ENCODE measurements around the gene CDC14A.
A peak's percentile ranks its signal among the peaks of the same experiment; 100 is the strongest.

Gene CDC14A

GRCh38 chr1:100448366-100448765 is 96.1 kb downstream of the CDC14A start:
- no peak for DNase-seq (ENCODE audit: low read depth)

- no peak for DNase-seq (ENCODE audit: low read depth)
Observed at GRCh38 chr1:100449477-100449876, 97.2 kb downstream of the CDC14A start.

GRCh38 chr1:100452641-100453040 is 100.3 kb downstream of the CDC14A start:
- DNase-seq (ENCODE audit: low read depth) = no peak

GRCh38 chr1:100455478-100456072 is 103.3 kb downstream of the CDC14A start:
- no peak for DNase-seq (ENCODE audit: low read depth)

GRCh38 chr1:100456880-100457279 is 104.6 kb downstream of the CDC14A start:
- no peak for DNase-seq (ENCODE audit: low read depth)

- no peak for DNase-seq (ENCODE audit: low read depth)
Observed at GRCh38 chr1:100457683-100458082, 105.4 kb downstream of the CDC14A start.

GRCh38 chr1:100458661-100459357 is 106.5 kb downstream of the CDC14A start:
- no peak for DNase-seq (ENCODE audit: low read depth)

GRCh38 chr1:100459358-100460114 is 107.2 kb downstream of the CDC14A start:
- DNase-seq (ENCODE audit: low read depth) = peak; percentile 53

- DNase-seq (ENCODE audit: low read depth) = no peak
Observed at GRCh38 chr1:100461222-100461621, 108.9 kb downstream of the CDC14A start.

GRCh38 chr1:100462326-100463025 is 110.2 kb downstream of the CDC14A start:
- DNase-seq (ENCODE audit: low read depth) = no peak

GRCh38 chr1:100463791-100464424 is 111.6 kb downstream of the CDC14A start:
- peak; percentile 37 for DNase-seq (ENCODE audit: low read depth)

GRCh38 chr1:100469578-100469977 is 117.3 kb downstream of the CDC14A start:
- DNase-seq (ENCODE audit: low read depth) = no peak

- no peak for DNase-seq (ENCODE audit: low read depth)
Observed at GRCh38 chr1:100474834-100475233, 122.5 kb downstream of the CDC14A start.

GRCh38 chr1:100476735-100477290 is 124.5 kb downstream of the CDC14A start:
- DNase-seq (ENCODE audit: low read depth) = no peak

- no peak for DNase-seq (ENCODE audit: low read depth)
Observed at GRCh38 chr1:100478816-100479215, 126.5 kb downstream of the CDC14A start.

GRCh38 chr1:100479620-100480338 is 127.5 kb downstream of the CDC14A start:
- DNase-seq (ENCODE audit: low read depth) = no peak

- DNase-seq (ENCODE audit: low read depth) = no peak
Observed at GRCh38 chr1:100481303-100481702, 129.0 kb downstream of the CDC14A start.

GRCh38 chr1:100482167-100482566 is 129.9 kb downstream of the CDC14A start:
- no peak for DNase-seq (ENCODE audit: low read depth)

GRCh38 chr1:100482748-100483147 is 130.4 kb downstream of the CDC14A start:
- DNase-seq (ENCODE audit: low read depth) = no peak

- no peak for DNase-seq (ENCODE audit: low read depth)
Observed at GRCh38 chr1:100483230-100483629, 130.9 kb downstream of the CDC14A start.

- no peak for DNase-seq (ENCODE audit: low read depth)
Observed at GRCh38 chr1:100485855-100486258, 133.6 kb downstream of the CDC14A start.

Measured in activated T-helper 9 cell treated with anti-CD3 and anti-CD28 coated beads, Interleukin-2, amount 50 U/mL, for 16 hours (primary cell).